Measurements from ENCODE around the gene HOXB1.

HOXB1 gene

DNA sequence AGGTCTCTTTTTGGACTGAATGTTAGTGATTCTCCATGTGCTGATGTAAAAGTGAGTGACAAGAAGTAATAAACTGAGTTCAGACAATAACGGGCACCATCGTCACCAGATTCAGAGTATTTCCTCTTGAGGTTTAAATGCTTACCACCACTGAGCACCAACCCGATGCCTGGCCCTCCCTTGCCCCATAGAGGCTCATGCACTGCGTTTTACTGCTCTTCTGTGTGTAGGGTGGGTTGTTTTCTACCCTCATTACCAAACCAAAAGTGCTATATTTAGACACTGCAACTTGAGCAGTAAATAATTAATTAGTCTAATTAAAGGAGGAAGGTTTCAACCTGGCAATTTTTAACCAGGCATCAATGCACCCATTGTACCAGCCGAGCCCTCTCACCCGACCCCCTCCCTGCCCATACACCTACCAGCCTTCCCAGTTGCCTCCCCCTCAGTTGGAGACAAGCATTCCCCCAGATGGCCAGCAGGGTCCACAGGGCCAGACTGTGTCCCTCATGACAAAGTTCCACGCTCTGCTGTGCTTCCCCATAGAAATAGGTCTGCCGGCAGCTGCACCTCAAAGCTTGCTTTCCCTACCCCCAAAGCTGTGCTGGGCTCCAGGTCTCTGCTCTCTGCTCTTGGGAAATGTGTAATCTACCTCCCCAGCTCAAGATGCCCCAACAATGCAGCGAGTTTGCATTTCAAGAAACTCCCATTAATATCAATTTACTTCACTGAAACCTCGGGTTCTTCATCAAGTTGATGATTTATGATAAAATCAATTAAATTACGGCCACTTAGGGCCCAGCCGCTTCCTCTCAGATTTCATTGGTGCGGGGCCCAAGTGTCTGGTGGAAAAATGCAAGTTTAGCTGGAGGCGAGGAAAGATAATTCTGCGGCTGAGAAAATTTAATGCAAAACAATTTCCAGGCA lies 31.3 kb upstream of the HOXB1 start:
- Histone ChIP-seq H3K9ac (ENCODE audit: low read length in 5 of 5) (no peak overlapping the region), H3K36me3 (ENCODE audit: control insufficient read depth in 5 of 5, insufficient read depth in 5 of 5, low read length in 5 of 5) (peaks cover 0 to 3% (median 0%) of the 10 kb centered on the region in 5 donors), H3K27me3 (ENCODE audit: control insufficient read depth in 5 of 5, insufficient read depth in 4 of 5, low read length in 5 of 5) (no peaks in the 10 kb centered on the region), H3K27ac (ENCODE audit: low read depth, low read length) (no peak overlapping the region), H3K4me1 (ENCODE audit: control insufficient read depth in 5 of 5, insufficient read depth in 5 of 5, low read length in 5 of 5) (peaks cover 11 to 95% (median 76%) of the 10 kb centered on the region in 5 donors), H3K9me3 (ENCODE audit: control insufficient read depth in 5 of 5, low read length in 5 of 5) (no peaks in the 10 kb centered on the region), H3K4me3 (ENCODE audit: low read depth in 1 of 5, low read length in 5 of 5) (no peak overlapping the region)

DNA sequence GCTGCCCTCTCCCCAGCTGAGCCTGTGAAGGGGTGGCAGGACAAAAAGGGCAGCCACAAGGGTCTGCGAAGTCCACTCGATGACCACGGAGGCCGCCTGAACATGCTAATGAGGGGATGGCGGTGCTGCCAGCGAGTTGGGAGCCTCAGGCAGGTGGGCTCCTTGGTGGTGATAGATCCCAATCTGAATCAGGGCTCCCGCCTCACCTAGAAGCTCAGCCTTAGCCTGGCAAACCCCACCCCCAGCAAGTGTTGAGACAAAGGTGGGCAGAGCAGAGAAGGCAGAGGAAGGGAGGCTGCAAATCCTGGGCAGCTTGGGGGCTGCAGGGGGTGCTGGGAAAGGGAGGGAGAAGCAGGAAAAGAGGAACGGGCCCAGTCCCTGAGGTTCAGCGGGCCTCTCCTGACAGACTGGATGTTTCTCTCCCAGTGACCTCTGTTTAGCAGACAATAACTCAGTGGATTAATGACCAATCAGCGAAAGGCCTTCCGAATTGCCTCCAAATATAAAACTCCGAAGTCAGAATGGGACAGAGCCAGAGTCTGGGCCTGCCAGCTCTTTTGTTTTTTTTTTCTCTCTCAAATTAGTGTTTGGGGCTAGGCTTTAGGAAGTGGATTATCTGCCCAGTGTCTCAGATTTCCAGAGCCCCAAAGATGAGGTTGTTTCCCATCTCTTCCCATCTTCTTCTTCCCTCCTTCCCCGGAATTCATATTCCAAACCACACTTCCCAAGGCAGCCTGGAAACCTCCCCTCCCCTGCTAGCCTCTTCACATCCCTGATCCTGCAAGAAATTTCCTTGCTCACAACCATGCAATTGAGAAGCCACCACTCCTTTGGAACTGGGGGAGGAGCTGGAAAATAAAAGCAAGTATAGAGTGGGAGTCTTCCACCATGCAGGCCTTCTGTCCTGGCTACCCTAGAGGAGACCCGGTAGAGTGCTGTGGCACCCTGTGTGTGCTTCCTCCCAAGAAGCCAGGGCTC lies 29.3 kb upstream of the HOXB1 start:
- no peak overlapping the region for H3K4me3 ChIP-seq (ENCODE audit: low read depth in 1 of 5, low read length in 5 of 5)
- peaks cover 0 to 3% (median 0%) of the 10 kb centered on the region in 5 donors for H3K36me3 ChIP-seq (ENCODE audit: control insufficient read depth in 5 of 5, insufficient read depth in 5 of 5, low read length in 5 of 5)
- peak overlapping the region; percentile 81 for H3K27ac ChIP-seq (ENCODE audit: low read depth, low read length)
- no peaks in the 10 kb centered on the region for H3K27me3 ChIP-seq (ENCODE audit: control insufficient read depth in 5 of 5, insufficient read depth in 4 of 5, low read length in 5 of 5)
- H3K4me1 ChIP-seq (ENCODE audit: control insufficient read depth in 5 of 5, insufficient read depth in 5 of 5, low read length in 5 of 5), result peaks cover 17 to 88% (median 76%) of the 10 kb centered on the region in 5 donors
- no peaks in the 10 kb centered on the region for H3K9me3 ChIP-seq (ENCODE audit: control insufficient read depth in 5 of 5, low read length in 5 of 5)
- peak overlapping the region in 4 of 5 donors; percentile 9 to 43 (median 39) for H3K9ac ChIP-seq (ENCODE audit: low read length in 5 of 5)

DNA sequence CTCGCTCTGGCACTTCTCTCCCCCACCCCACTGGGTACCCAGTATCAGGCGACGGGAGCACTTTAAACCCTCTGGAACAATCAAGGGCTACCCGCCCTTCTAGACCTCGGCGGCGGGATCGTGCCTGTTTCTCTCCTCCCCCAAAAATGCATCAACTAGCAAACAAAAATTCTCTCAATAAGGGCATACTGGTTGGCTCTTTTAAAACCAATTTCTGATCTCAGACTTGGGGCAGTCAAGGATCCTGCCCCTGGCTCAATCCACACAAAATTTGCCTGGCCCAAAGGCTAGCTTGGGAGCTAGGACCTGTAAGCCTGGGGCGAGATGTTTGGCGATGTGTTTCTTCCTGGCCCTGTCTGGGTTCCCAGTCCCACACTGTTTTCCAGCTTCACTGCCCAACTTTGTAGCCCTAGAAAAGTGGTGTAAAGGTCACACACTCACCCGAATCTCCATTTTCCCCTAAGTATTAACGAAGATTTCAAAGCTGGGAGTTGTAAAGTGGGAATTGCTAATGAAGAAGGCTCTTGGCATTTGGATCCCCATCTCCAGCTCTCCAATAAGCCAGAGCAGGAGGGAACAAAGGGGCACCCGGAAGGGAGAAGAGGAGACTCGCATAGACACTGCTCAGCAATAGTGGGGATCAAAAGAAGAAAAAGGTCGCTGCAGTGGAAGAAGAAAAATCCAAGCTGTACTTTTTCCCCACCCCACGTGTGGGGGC lies 28.5 kb upstream of the HOXB1 start:
- Histone ChIP-seq H3K4me1 (ENCODE audit: control insufficient read depth in 5 of 5, insufficient read depth in 5 of 5, low read length in 5 of 5) (peaks cover 15 to 87% (median 77%) of the 10 kb centered on the region in 5 donors), H3K27ac (ENCODE audit: low read depth, low read length) (peak overlapping the region; percentile 81), H3K9me3 (ENCODE audit: control insufficient read depth in 5 of 5, low read length in 5 of 5) (no peaks in the 10 kb centered on the region), H3K36me3 (ENCODE audit: control insufficient read depth in 5 of 5, insufficient read depth in 5 of 5, low read length in 5 of 5) (peaks cover 0 to 7% (median 0%) of the 10 kb centered on the region in 5 donors), H3K4me3 (ENCODE audit: low read depth in 1 of 5, low read length in 5 of 5) (no peak overlapping the region), H3K9ac (ENCODE audit: low read length in 5 of 5) (peak overlapping the region in 4 of 5 donors; percentile 9 to 44 (median 39)), H3K27me3 (ENCODE audit: control insufficient read depth in 5 of 5, insufficient read depth in 4 of 5, low read length in 5 of 5) (no peaks in the 10 kb centered on the region)

DNA sequence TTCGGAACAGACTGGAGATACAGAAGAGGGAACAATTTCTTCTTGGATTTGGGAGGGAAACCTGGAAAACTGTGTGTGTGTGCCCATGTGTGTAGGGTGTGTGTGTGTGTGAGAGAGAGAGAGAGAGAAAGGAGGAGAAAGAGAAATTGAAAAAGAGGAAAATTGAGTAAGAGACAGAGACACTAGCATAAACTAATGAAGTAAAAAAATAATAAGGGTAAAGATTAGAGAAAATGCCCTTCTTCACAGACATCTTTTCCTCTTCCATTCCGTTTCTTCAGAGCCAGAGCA lies 28.0 kb upstream of the HOXB1 start:
- Histone ChIP-seq H3K27ac (ENCODE audit: low read depth, low read length) (peak overlapping the region; percentile 81), H3K9me3 (ENCODE audit: control insufficient read depth in 5 of 5, low read length in 5 of 5) (no peaks in the 10 kb centered on the region), H3K9ac (ENCODE audit: low read length in 5 of 5) (peak overlapping the region in 3 of 5 donors; percentile 9 to 44 (median 35)), H3K36me3 (ENCODE audit: control insufficient read depth in 5 of 5, insufficient read depth in 5 of 5, low read length in 5 of 5) (peaks cover 0 to 8% (median 0%) of the 10 kb centered on the region in 5 donors), H3K4me1 (ENCODE audit: control insufficient read depth in 5 of 5, insufficient read depth in 5 of 5, low read length in 5 of 5) (peaks cover 15 to 89% (median 79%) of the 10 kb centered on the region in 5 donors), H3K27me3 (ENCODE audit: control insufficient read depth in 5 of 5, insufficient read depth in 4 of 5, low read length in 5 of 5) (no peaks in the 10 kb centered on the region), H3K4me3 (ENCODE audit: low read depth in 1 of 5, low read length in 5 of 5) (no peak overlapping the region)

DNA sequence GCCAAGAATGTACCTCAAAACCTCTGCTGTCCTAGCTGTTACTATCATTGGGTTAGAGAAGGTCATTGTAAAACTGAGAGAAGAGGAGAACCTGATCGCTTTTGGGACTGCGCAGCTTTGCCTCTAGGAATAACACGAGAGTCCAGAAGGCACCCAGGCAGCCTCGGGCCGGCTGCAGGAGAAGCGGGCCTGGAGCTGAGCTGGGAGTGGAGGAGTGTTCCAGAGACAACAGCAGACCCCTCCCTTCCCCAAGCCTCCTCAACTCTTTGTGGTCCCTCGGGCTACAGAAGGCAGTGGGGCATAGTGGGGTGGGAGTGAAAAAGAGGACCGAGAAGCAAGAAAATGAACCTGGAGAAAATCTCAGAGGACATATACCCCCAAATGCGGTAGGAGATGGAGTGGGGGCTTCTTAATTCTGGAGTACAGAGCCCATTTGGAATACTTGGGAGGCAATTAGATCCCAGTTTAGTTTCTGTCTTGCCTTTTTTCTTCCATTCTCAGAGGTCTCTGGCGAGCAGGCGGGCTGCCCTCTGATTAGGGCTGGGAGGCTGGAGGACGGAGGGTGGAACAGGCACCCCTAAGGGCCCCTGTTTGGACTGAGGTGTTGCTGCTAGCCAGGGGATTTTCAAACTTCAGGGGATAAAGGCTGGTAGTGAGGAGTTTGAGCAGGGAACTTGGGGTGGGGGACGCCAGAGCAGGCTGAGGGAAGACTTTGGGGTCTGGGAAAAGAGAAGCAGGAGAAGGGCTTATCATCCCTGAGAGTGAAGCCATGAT lies 27.4 kb upstream of the HOXB1 start:
- no peak overlapping the region for H3K4me3 ChIP-seq (ENCODE audit: low read depth in 1 of 5, low read length in 5 of 5)
- H3K27me3 ChIP-seq (ENCODE audit: control insufficient read depth in 5 of 5, insufficient read depth in 4 of 5, low read length in 5 of 5), result no peaks in the 10 kb centered on the region
- peak overlapping the region in 2 of 5 donors; percentile 1 to 44 for H3K9ac ChIP-seq (ENCODE audit: low read length in 5 of 5)

DNA sequence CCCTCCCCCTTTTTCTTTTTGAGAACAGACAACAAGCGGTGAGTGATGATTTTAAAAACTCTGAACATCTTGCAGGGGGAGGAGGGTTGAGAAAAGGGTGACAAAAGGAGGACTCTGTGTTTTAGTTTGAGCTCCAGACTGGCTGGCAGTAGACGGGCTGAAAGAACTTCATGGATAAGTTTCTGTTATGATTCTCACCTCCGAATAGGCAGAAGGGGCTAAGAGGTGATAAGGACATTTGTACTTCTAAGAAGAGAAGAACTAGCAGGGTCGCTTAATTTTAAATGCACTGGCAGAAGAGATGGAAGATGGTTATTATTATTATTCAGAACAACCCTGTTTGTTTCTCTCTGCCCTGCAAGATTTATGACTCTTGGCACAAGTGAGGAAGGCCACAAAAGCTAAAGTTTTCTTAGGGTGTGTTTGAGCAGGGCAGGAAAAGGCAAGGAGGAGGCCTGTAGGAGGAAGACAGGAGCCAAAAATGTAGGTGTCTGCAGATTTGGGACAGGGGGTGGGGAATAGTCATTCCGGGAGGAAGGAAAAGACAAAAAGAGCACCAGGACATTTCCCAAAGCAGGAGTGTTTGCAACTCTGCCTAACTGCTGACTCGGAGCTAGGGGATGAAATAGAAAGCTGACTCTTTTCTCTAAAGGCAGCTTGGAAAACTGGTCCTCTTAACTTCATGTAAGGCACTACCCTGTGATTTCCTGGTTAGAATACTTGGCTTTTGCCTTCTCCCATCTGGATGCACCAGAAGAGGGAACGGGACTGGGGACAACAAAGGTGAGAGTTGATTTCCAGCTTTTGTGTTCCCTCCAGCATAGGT lies 26.0 kb upstream of the HOXB1 start:
- H3K27me3 ChIP-seq (ENCODE audit: control insufficient read depth in 5 of 5, insufficient read depth in 4 of 5, low read length in 5 of 5), result no peaks in the 10 kb centered on the region
- no peaks in the 10 kb centered on the region for H3K9me3 ChIP-seq (ENCODE audit: control insufficient read depth in 5 of 5, low read length in 5 of 5)
- no peak overlapping the region for H3K4me3 ChIP-seq (ENCODE audit: low read depth in 1 of 5, low read length in 5 of 5)
- H3K27ac ChIP-seq (ENCODE audit: low read depth, low read length), result peak overlapping the region; percentile 81
- H3K36me3 ChIP-seq (ENCODE audit: control insufficient read depth in 5 of 5, insufficient read depth in 5 of 5, low read length in 5 of 5), result peaks cover 0 to 13% (median 5%) of the 10 kb centered on the region in 5 donors
- H3K9ac ChIP-seq (ENCODE audit: low read length in 5 of 5), result peak overlapping the region in 3 of 5 donors; percentile 0 to 39 (median 16)
- H3K4me1 ChIP-seq (ENCODE audit: control insufficient read depth in 5 of 5, insufficient read depth in 5 of 5, low read length in 5 of 5), result peaks cover 16 to 83% (median 76%) of the 10 kb centered on the region in 5 donors

More for the DNA sequence above, 27.4 kb upstream of the HOXB1 start:
- Histone ChIP-seq H3K4me1 (ENCODE audit: control insufficient read depth in 5 of 5, insufficient read depth in 5 of 5, low read length in 5 of 5) (peaks cover 11 to 87% (median 78%) of the 10 kb centered on the region in 5 donors), H3K9me3 (ENCODE audit: control insufficient read depth in 5 of 5, low read length in 5 of 5) (no peaks in the 10 kb centered on the region), H3K36me3 (ENCODE audit: control insufficient read depth in 5 of 5, insufficient read depth in 5 of 5, low read length in 5 of 5) (peaks cover 0 to 8% (median 0%) of the 10 kb centered on the region in 5 donors), H3K27ac (ENCODE audit: low read depth, low read length) (peak overlapping the region; percentile 81)

DNA sequence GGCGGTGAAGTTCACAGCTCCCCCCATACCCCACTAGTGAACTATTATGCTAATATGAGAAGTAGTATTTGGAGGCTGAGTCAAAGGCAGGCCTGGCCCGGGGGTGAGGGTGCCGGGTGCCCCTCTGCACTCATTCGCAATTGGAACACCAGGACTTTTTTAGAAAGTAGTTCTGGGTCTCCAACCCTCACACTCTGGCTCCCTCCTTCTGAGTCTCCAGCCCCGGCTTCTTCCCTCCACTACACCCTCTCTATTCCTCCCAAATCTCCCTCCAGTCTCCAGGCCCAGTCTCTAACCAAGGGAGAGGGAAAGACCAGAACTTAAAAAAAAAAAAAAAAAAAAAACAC lies 25.4 kb upstream of the HOXB1 start:
- Histone ChIP-seq H3K36me3 (ENCODE audit: control insufficient read depth in 5 of 5, insufficient read depth in 5 of 5, low read length in 5 of 5) (peaks cover 0 to 15% (median 8%) of the 10 kb centered on the region in 5 donors), H3K4me1 (ENCODE audit: control insufficient read depth in 5 of 5, insufficient read depth in 5 of 5, low read length in 5 of 5) (peaks cover 16 to 80% (median 71%) of the 10 kb centered on the region in 5 donors), H3K4me3 (ENCODE audit: low read depth in 1 of 5, low read length in 5 of 5) (no peak overlapping the region), H3K27ac (ENCODE audit: low read depth, low read length) (peak overlapping the region; percentile 40), H3K27me3 (ENCODE audit: control insufficient read depth in 5 of 5, insufficient read depth in 4 of 5, low read length in 5 of 5) (no peaks in the 10 kb centered on the region), H3K9me3 (ENCODE audit: control insufficient read depth in 5 of 5, low read length in 5 of 5) (no peaks in the 10 kb centered on the region), H3K9ac (ENCODE audit: low read length in 5 of 5) (peak overlapping the region in 1 of 5 donors; percentile 39)

DNA sequence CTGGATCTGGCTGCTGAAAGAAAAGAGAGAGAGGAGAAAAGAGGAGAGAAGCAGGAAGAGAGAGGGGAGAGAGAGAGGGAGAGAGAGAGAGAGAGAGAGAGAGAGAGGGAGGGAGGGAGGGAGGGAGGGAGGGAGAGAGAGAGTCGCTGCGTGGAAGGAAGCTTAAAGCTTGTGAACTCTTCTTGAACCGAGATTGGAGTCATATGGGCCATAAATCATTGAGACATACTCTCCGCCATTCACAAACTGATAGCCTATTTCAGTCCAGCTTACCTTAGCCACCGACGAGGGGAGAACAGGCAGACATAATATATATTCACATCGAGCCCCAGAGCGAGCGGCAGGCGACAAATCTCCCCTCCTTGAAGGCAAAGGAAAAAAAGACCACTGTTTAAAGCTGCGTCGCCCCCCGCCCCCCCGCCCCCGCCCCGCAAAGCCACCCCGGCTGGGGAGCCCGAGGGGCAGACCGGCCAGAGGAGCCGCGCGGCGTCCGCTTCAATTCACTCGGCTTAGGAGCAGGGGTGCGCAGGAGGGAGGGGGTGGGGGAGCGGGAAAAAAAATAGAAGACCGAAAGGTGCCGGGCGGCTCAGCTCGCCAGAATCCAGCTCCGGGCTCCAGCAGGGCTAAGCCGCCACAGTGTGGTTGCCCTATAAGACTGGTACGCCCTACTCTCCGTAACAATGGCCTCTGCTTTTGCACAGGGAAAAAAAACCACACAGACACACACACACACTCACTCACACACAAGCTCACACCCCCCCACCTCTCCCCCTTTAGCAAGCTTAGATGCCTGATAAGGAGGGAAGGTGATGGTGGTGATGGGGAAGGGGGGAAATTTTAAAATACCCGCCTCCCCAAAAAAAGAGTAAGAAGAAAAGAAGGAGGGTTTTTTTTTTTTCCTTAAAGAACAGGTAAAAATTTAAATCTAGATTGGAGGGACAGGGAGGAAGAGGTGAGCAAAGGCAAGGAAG lies 24.7 kb upstream of the HOXB1 start:
- Histone ChIP-seq H3K27ac (ENCODE audit: low read depth, low read length) (peak overlapping the region; percentile 79), H3K9me3 (ENCODE audit: control insufficient read depth in 5 of 5, low read length in 5 of 5) (no peaks in the 10 kb centered on the region), H3K27me3 (ENCODE audit: control insufficient read depth in 5 of 5, insufficient read depth in 4 of 5, low read length in 5 of 5) (no peaks in the 10 kb centered on the region), H3K4me3 (ENCODE audit: low read depth in 1 of 5, low read length in 5 of 5) (peak overlapping the region in 4 of 5 donors; percentile 48 to 63 (median 52)), H3K4me1 (ENCODE audit: control insufficient read depth in 5 of 5, insufficient read depth in 5 of 5, low read length in 5 of 5) (peaks cover 16 to 78% (median 68%) of the 10 kb centered on the region in 5 donors), H3K36me3 (ENCODE audit: control insufficient read depth in 5 of 5, insufficient read depth in 5 of 5, low read length in 5 of 5) (peaks cover 0 to 18% (median 11%) of the 10 kb centered on the region in 5 donors), H3K9ac (ENCODE audit: low read length in 5 of 5) (peak overlapping the region in 1 of 5 donors; percentile 52)

All from subcutaneous abdominal adipose tissue (tissue), 5 donors.